Skeletal muscle satellite cell (primary cell): ENCODE data around the gene STK39. TPM values are rescaled to one million over a fixed set of nuclear protein-coding genes. Genes with fewer than 3 reads are reported as not detected.
"Not testable (repeated sequence)": the region's sequence is repeated elsewhere in the genome, so short reads cannot be mapped to it uniquely, and the experiment has no call there.

ENCODE experiments used
- H3K27me3 ChIP-seq: 2 replicates; pipeline ENCODE4 v1.7.0; 2013; ENCODE audit warnings: low read length; ENCODE audit not compliant: control insufficient read depth, insufficient read depth
- H3K36me3 ChIP-seq: 2 replicates; pipeline ENCODE4 v1.7.0; 2013; ENCODE audit warnings: mild to moderate bottlenecking, control low read depth, low read length; ENCODE audit not compliant: insufficient read depth
- H3K4me1 ChIP-seq: 2 replicates; pipeline ENCODE4 v1.7.0; 2013; ENCODE audit warnings: low read length; ENCODE audit not compliant: control insufficient read depth, insufficient read depth
- H3K4me2 ChIP-seq: 2 replicates; pipeline ENCODE4 v1.7.0; 2013; ENCODE audit warnings: mild to moderate bottlenecking, low read length
- H3K4me3 ChIP-seq: 2 replicates; pipeline ENCODE4 v1.7.0; 2013; ENCODE audit warnings: low read length
- H3K9ac ChIP-seq: 2 replicates; pipeline ENCODE4 v1.7.0; 2013; ENCODE audit warnings: mild to moderate bottlenecking, low read depth, low read length, moderate library complexity
- H3K9me3 ChIP-seq: replicated peaks from 2 replicates; pipeline ENCODE4 v1.7.0; 2013; ENCODE audit warnings: mild to moderate bottlenecking, control low read depth, low read length
- total RNA-seq: library from RNA; depleted of rRNA; stranded (reverse); fragments of >200 nt; gene quantifications from 2 replicates; pipeline ENCODE4 v1.2.3, GENCODE V29; 2012; rRNA removed

STK39 gene
- total RNA-seq = 20.3 and 22.9 TPM in 2 replicates

- Histone ChIP-seq H3K27me3 (no peaks in the 10 kb centered on the region), H3K4me1 (peaks cover 16% of the 10 kb centered on the region), H3K4me3 (peak within 1 kb of the TSS; percentile 80), H3K9me3 (no peaks in the 10 kb centered on the region), H3K36me3 (peaks cover 8% of the 10 kb centered on the region), H3K4me2 (peak within 1 kb of the TSS; percentile 98), H3K9ac (peak within 1 kb of the TSS; percentile 84)
These were observed at the start of gene STK39 for GRCh38 chr2:168247341-168248261. Gene STK39 (minus strand): TSS chr2:168247595. CDS start chr2:168247435, 160 bp downstream.

GRCh38 chr2:168295051-168295450 is 47.7 kb upstream of the STK39 start:
- Histone ChIP-seq H3K9ac (no peak overlapping the region), H3K4me1 (no peaks in the 10 kb centered on the region), H3K36me3 (no peaks in the 10 kb centered on the region), H3K4me2 (no peak overlapping the region), H3K27me3 (no peaks in the 10 kb centered on the region), H3K9me3 (no peaks in the 10 kb centered on the region), H3K4me3 (no peak overlapping the region)

GRCh38 chr2:168294409-168294808 is 47.0 kb upstream of the STK39 start:
- no peaks in the 10 kb centered on the region for H3K4me1 ChIP-seq
- no peaks in the 10 kb centered on the region for H3K27me3 ChIP-seq
- H3K4me2 ChIP-seq = no peak overlapping the region
- H3K4me3 ChIP-seq = no peak overlapping the region
- H3K9ac ChIP-seq = no peak overlapping the region
- no peaks in the 10 kb centered on the region for H3K9me3 ChIP-seq
- no peaks in the 10 kb centered on the region for H3K36me3 ChIP-seq

- no peaks in the 10 kb centered on the region for H3K27me3 ChIP-seq
- H3K4me2 ChIP-seq = no peak overlapping the region
- no peak overlapping the region for H3K4me3 ChIP-seq
These were observed 46.4 kb upstream of the STK39 start for GRCh38 chr2:168293766-168294165.

GRCh38 chr2:168290391-168290790 is 43.0 kb upstream of the STK39 start:
- H3K4me2 ChIP-seq = no peak overlapping the region
- H3K9me3 ChIP-seq = no peaks in the 10 kb centered on the region
- H3K4me3 ChIP-seq = no peak overlapping the region
- no peak overlapping the region for H3K9ac ChIP-seq
- no peaks in the 10 kb centered on the region for H3K4me1 ChIP-seq
- H3K27me3 ChIP-seq = no peaks in the 10 kb centered on the region
- H3K36me3 ChIP-seq = no peaks in the 10 kb centered on the region

More at GRCh38 chr2:168293766-168294165, 46.4 kb upstream of the STK39 start:
- Histone ChIP-seq H3K9ac (no peak overlapping the region), H3K4me1 (no peaks in the 10 kb centered on the region), H3K9me3 (no peaks in the 10 kb centered on the region), H3K36me3 (no peaks in the 10 kb centered on the region)

- Histone ChIP-seq H3K4me2 (no peak overlapping the region), H3K9me3 (no peaks in the 10 kb centered on the region), H3K4me3 (no peak overlapping the region), H3K27me3 (no peaks in the 10 kb centered on the region), H3K4me1 (no peaks in the 10 kb centered on the region), H3K9ac (no peak overlapping the region), H3K36me3 (no peaks in the 10 kb centered on the region)
These were observed 42.5 kb upstream of the STK39 start for GRCh38 chr2:168289880-168290279.

- no peak overlapping the region for H3K9ac ChIP-seq
- no peak overlapping the region for H3K4me3 ChIP-seq
- H3K27me3 ChIP-seq = no peaks in the 10 kb centered on the region
- no peaks in the 10 kb centered on the region for H3K36me3 ChIP-seq
- H3K9me3 ChIP-seq = no peaks in the 10 kb centered on the region
- no peaks in the 10 kb centered on the region for H3K4me1 ChIP-seq
- H3K4me2 ChIP-seq = no peak overlapping the region
These were observed 39.1 kb upstream of the STK39 start for GRCh38 chr2:168286535-168286934.

- Histone ChIP-seq H3K4me3 (no peak overlapping the region), H3K4me1 (no peaks in the 10 kb centered on the region), H3K36me3 (no peaks in the 10 kb centered on the region), H3K4me2 (no peak overlapping the region), H3K27me3 (no peaks in the 10 kb centered on the region), H3K9ac (no peak overlapping the region), H3K9me3 (no peaks in the 10 kb centered on the region)
These were observed 31.1 kb upstream of the STK39 start for GRCh38 chr2:168278424-168278888.

- H3K9ac ChIP-seq = no peak overlapping the region
- H3K4me2 ChIP-seq = no peak overlapping the region
- no peaks in the 10 kb centered on the region for H3K9me3 ChIP-seq
- H3K4me3 ChIP-seq = no peak overlapping the region
- no peaks in the 10 kb centered on the region for H3K27me3 ChIP-seq
- H3K36me3 ChIP-seq = no peaks in the 10 kb centered on the region
- H3K4me1 ChIP-seq = no peaks in the 10 kb centered on the region
These were observed 29.9 kb upstream of the STK39 start for GRCh38 chr2:168277276-168277675.

- no peak overlapping the region for H3K9ac ChIP-seq
- no peak overlapping the region for H3K4me2 ChIP-seq
These were observed 24.8 kb upstream of the STK39 start for GRCh38 chr2:168272225-168272624.

GRCh38 chr2:168262926-168263325 is 15.5 kb upstream of the STK39 start:
- not testable (repeated sequence) for H3K4me1 ChIP-seq, H3K27me3 ChIP-seq, H3K4me2 ChIP-seq, H3K36me3 ChIP-seq, H3K4me3 ChIP-seq, H3K9me3 ChIP-seq, H3K9ac ChIP-seq

More at GRCh38 chr2:168272225-168272624, 24.8 kb upstream of the STK39 start:
- H3K4me1 ChIP-seq = peaks cover 8% of the 10 kb centered on the region
- no peaks in the 10 kb centered on the region for H3K36me3 ChIP-seq
- no peaks in the 10 kb centered on the region for H3K9me3 ChIP-seq
- H3K4me3 ChIP-seq = no peak overlapping the region
- no peaks in the 10 kb centered on the region for H3K27me3 ChIP-seq

- Histone ChIP-seq H3K4me2 (no peak overlapping the region), H3K27me3 (no peaks in the 10 kb centered on the region), H3K36me3 (no peaks in the 10 kb centered on the region), H3K4me1 (peaks cover 8% of the 10 kb centered on the region), H3K4me3 (no peak overlapping the region), H3K9me3 (peaks cover 2% of the 10 kb centered on the region), H3K9ac (no peak overlapping the region)
These were observed 9.1 kb upstream of the STK39 start for GRCh38 chr2:168256448-168256847.
